ENCODE data around the gene TMEM151B. TPM values are rescaled to one million over a fixed set of nuclear protein-coding genes. Genes with fewer than 3 reads are reported as not detected.
A peak's percentile ranks its signal among the peaks of the same experiment; 100 is the strongest.

Gene TMEM151B
- total RNA-seq, 1 donor from 2014 or later, result 0.96 TPM

- DNase-seq (ENCODE audit: low spot score), result no peak
These were observed 8.8 kb downstream of the TMEM151B start for GRCh38 chr6:44278774-44279697.

DNA sequence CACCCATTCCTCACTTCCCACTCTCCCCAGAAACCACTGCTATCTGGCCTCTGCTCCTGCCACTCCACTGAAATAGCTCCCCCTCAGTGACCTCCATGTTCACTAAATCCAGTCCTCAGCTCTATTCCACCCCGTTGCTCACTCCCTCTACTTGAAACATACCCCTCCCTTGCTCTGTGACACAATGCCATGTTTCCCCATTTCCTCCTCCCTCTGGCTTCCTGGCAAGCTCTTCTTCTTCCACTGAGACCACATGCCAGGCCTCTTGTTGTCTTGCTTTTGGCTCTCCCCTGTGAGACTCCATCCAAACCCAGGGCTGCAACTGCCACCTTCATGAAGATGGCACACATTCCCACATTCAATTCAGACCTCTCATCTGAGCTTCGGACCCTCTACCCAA, 13.9 kb downstream of the TMEM151B start:
- no peak for DNase-seq (ENCODE audit: low spot score)

- DNase-seq (ENCODE audit: low spot score), result no peak
These were observed 14.6 kb downstream of the TMEM151B start for GRCh38 chr6:44284867-44285266.

DNA sequence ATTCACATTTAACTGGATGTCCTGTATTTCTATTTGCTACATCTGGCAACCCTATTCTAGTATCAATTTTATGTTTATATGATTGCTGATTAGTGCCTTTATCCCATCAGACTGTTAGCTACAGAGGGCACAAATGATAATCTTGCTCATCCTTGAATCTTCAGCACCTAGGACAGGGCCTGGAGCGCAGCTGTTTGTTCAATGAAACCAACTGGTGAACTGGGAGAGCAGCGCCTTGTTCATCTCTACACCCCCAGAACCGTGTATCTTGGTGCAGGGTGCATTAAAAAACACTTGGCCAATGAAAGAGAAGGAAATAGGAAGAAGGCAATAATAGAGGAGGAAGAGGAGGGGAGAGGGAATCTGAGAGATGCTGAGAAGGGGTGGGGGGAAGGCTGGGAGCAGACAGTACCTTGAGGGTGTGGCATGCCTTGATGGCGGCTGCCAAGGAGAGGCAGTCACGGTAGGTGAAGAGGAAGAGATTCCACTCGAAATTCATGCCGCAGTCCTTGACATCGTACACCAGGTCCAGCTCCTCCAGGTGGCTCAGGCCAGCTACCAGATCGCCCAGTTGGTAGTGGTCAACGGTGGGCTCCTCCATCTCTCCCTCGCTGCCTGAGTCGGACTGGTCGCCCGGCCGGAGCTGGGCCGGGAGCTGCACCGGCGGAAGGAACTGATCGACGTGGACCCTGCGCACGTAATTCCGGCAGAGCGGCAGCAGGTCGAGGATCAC, 15.5 kb downstream of the TMEM151B start:
- DNase-seq (ENCODE audit: low spot score), result no peak

DNA sequence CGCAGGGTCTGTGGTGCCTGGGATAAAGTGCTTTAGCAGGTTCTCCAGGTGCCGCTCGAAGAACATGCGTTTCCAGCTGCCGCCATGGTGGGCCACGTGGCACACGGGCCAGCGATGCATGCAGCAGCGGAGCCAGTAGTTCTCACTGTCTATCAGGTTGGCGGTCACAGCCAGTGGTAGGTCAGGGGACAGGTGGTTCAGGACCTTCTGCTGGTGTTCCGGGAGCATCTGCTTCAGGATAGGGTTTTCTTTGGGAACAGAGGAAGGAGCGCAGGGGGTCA, 16.0 kb downstream of the TMEM151B start:
- DNase-seq (ENCODE audit: low spot score), result no peak

- no peak for DNase-seq (ENCODE audit: low spot score)
These were observed 16.5 kb downstream of the TMEM151B start for GRCh38 chr6:44286747-44287146.

GRCh38 chr6:44289726-44290260, 19.5 kb downstream of the TMEM151B start:
- DNase-seq (ENCODE audit: low spot score), result no peak

DNA sequence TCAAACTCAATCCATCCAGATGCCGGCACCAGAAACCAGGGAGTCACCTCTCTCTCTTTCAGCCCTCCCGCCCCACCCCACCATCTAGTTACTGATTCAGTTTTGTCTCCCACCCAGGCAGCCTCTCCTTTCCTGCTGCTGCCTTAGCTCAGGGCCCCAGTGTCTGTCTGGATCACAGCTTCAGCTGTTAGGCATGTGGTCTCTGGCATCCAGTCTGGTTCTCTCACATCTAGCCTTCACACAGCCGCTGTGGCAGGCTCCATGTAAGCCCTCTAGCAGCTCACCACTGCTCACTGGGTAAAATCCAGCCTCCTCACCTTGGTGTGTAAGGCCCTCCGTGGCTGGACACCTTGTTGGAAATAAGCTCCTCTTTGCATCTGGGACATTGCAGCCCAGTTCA, 21.6 kb downstream of the TMEM151B start:
- DNase-seq (ENCODE audit: low spot score), result no peak

- no peak for DNase-seq (ENCODE audit: low spot score)
These were observed 22.6 kb downstream of the TMEM151B start for GRCh38 chr6:44292661-44293365.

GRCh38 chr6:44294832-44295791, 24.9 kb downstream of the TMEM151B start:
- no peak for DNase-seq (ENCODE audit: low spot score)

DNA sequence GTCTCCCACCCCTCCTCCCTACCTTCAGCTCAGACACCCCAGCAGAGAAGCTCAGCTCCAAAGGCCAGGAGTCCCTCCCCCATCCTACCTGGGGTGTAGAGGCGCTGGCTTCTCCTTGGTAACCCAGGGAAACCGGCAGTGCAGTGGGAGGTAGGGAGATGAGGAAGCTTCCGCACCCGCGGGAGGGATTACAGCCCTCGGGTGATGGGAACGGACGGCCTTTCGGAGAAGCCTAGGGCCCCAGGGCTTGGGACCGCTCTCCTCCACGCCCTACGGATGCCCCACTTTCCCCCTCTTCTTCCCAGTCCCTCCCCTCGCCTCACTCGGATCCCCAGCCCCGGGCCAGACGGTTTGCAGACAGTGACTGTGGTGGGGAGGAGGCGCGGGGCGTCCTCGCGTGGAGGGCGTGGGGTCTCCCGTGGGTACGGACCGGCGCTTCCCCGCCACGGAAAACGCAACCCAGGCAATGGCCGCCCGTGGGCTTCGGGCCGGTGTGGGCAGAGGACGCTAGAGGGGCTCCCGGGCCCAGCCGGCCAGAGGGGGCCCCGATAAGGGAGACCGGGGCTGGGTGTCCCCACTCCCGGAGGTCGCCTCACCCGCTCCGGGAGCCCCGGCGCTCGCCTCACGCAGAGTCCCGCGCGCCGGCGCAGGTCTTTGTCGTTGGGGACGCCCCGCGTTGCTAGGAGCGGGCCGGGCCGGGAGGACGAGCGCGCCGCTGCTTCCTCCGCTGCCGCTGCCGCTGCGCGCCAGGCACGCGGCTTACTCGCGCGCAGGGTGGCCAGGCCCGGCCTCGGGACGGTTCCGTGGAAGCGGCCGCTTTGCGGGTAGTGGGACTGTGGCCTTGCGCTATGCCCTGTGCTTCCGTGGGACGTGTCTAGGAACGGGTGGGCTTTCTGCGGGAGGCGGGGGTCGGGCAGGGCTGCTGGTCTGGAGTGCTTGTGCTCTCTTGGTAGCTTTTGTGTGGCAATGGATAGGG, 27.1 kb downstream of the TMEM151B start:
- DNase-seq (ENCODE audit: low spot score), result peak; percentile 31

DNA sequence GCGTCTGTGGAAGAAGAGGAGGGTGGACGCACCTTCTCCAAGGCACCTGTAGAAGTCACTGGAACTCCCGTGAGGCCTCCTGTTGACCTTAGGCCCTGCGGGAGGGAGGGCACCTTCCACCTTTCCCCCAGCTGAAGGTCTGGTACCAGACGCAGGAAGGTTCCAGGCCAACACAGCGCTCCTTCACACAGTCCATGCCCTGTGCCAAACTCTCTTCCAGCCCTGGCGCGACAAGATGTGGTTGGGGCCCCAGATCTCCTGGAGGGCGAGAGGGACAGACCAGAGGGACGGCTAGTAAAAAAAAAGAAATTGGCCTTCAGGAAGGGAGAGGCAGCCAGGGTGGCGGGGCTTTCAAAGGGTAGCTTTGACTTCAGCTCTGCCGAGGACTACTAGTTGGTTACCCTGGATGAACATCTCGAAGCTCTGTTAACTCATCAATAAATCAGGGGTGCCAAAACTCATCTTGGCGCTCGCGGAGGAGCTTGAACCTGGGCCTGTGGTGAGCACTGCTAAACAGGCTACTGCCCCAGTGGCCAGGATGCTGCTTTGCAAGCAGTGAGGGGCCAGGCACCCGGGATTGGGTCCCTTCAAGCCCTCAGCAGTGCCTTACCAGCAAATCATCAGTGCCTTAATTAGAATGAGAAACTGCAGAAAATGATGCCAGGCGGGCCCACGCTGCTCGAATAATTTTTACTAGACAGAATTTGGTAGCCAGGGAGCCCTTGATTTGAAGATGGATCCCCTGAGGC, 28.0 kb downstream of the TMEM151B start:
- no peak for DNase-seq (ENCODE audit: low spot score)

DNA sequence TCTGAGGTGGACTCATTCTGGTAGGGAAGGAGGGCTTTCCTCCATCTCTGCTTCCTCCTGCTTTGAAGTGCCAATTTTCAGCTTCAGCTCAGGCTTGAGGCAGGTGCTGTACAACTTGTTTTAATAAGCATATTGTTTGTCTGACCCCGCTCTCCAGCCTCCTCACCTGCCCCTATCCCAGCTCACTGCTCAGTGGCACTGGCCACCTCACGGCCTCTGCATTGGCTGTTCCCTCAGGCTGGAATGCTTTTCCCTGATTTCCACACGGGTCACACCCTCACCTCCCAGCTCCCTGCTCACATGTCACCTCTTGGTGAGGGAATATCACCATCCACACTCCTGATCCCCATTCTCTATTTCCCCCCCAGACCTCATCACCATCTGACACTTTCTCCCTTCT, 28.6 kb downstream of the TMEM151B start:
- no peak for DNase-seq (ENCODE audit: low spot score)

GRCh38 chr6:44300292-44300823, 30.1 kb downstream of the TMEM151B start:
- no peak for DNase-seq (ENCODE audit: low spot score)

DNA sequence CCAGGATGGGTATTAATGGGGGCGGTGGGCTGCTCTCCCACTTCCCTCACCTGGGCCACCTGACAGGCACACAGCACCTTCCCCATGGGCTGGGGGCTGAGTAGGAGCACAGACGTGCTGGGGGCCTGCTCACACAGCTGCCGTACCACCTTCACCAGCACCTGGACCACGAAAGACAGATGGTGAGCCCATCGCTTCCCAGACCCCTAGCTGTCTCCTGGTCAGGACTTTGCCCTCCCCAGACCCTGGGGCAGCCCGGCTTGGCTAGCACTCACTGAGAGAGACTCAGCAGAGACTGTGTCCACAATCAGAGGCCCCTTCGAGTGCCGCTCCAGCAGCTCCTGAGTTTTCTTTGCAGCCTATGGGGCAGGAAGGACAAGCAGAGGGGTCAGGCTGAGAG, 30.9 kb downstream of the TMEM151B start:
- DNase-seq (ENCODE audit: low spot score), result no peak

GRCh38 chr6:44301782-44302564, 31.7 kb downstream of the TMEM151B start:
- DNase-seq (ENCODE audit: low spot score), result no peak

- no peak for DNase-seq (ENCODE audit: low spot score)
These were observed 32.6 kb downstream of the TMEM151B start for GRCh38 chr6:44302856-44303255.

- DNase-seq (ENCODE audit: low spot score), result no peak
These were observed 33.6 kb downstream of the TMEM151B start for GRCh38 chr6:44303842-44304241.

Measured in umbilical cord (tissue), 2 donors.